Fibroblast of pulmonary artery (primary cell): ENCODE results near the gene ARHGAP32.
"Not testable (repeated sequence)": the region's sequence is repeated elsewhere in the genome, so short reads cannot be mapped to it uniquely, and the experiment has no call there.

Source experiments
- DNase-seq: peaks from one replicate; pipeline ENCODE4 v3.0.0-alpha.2; 2010; ENCODE audit warnings: low read depth
- H3K4me3 ChIP-seq: replicated peaks from 2 replicates; pipeline ENCODE4 v1.5.1; 2011; ENCODE audit warnings: low read depth, mild to moderate bottlenecking, control low read depth, low read length, moderate library complexity
- TF ChIP-seq, protein P1 (sequence below): IDR thresholded peaks from 2 replicates; pipeline ENCODE4 v1.5.1; 2011; ENCODE audit warnings: mild to moderate bottlenecking, control low read depth, low read length, inconsistent platforms; ENCODE audit errors: missing control alignments

The ARHGAP32 gene

DNA sequence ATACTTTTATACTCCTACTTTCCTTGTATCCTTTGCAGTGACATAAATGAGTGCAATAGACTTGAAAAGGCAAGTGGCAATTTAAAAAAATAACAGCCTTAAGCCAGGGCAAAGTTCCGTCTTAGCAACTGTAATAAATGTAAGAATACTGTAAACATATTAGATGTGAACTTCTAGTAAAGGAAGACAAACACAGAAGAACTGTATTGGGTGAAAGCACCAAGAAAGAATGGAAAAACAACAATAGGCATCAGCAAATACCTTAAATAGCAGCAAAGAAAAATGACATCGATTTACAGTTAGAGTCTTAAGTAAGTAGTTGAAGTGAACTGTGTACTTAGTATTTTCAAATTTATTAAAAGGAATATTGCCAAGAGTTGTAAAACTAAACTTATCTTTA is 174.0 kb downstream of the ARHGAP32 start:
- TF ChIP-seq, protein P1, sequence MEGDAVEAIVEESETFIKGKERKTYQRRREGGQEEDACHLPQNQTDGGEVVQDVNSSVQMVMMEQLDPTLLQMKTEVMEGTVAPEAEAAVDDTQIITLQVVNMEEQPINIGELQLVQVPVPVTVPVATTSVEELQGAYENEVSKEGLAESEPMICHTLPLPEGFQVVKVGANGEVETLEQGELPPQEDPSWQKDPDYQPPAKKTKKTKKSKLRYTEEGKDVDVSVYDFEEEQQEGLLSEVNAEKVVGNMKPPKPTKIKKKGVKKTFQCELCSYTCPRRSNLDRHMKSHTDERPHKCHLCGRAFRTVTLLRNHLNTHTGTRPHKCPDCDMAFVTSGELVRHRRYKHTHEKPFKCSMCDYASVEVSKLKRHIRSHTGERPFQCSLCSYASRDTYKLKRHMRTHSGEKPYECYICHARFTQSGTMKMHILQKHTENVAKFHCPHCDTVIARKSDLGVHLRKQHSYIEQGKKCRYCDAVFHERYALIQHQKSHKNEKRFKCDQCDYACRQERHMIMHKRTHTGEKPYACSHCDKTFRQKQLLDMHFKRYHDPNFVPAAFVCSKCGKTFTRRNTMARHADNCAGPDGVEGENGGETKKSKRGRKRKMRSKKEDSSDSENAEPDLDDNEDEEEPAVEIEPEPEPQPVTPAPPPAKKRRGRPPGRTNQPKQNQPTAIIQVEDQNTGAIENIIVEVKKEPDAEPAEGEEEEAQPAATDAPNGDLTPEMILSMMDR = no peak
- no peak overlapping the region for H3K4me3 ChIP-seq
- DNase-seq = no peak

DNA sequence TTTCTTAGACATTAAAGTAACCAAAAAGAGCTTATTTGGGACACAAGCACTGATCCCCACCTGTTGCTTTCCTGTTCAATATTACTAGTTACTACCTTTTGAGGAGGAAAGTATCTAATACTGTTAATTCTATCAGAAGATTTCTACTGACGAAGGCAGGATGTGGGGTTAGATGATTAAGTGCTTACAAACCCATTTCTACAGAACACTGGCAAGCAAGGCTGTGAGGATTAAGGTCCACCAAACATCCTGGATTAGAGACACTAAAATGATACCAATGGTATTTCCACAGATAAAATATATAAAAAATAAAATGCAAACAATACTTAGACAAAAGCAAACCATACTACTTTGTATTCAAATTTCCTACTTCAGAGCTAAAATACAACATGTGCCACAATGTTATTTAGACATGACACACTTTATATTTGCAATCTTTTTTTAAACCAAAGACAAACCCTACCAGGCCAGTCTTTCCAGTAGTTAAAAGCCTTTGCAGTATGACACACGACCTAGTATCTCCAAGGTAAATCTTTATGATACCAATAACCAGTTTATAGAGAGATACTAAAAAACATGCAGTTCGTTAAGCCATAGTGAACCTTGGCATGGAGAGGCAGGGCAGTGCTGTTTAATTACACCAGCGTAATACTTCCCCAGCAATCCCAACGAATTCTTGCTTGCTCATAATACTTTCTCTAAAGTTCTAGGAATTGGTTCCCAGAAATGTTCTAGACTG is 178.2 kb downstream of the ARHGAP32 start:
- TF ChIP-seq, protein P1 = no peak
- no peak for DNase-seq
- no peak overlapping the region for H3K4me3 ChIP-seq

DNA sequence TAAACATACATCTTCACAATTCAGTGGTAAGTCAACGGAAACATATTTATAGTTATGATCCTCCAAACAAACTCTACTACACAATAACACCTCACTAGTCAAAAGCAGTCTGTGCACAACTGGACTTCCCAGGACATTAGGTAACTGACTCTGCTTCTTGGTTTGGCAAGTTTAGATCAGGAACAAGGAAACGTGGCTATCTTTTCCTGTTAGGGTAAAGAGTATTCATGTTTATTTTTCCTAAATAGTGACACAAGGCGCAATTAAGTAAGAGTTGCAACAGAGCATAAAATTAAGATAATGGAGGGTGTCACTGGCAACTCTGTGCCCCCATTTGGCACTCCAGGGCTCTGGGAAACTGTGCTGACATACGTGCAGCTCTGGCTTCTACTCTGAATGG is 179.2 kb downstream of the ARHGAP32 start:
- TF ChIP-seq, protein P1 = no peak
- no peak overlapping the region for H3K4me3 ChIP-seq
- no peak for DNase-seq

DNA sequence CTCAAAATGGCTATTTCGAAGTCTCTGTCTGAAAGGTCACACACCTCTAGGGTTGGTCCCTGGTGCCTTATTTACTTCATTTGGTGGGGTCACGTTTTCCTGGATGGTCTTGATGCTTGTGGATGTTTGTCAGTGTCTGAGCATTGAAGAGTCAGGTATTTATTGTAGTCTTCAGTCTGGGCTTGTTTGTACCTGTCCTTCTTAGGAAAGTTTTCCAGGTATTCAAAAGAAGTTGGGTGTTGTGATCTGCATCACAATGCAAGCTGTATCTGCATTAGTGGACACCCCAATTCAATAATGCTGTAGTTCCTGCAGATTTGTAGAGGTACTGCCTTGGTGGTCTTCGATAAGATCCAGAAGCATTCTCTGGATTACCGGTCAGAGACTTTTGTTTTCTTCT is 186.0 kb downstream of the ARHGAP32 start:
- no peak overlapping the region for H3K4me3 ChIP-seq
- DNase-seq = no peak

DNA sequence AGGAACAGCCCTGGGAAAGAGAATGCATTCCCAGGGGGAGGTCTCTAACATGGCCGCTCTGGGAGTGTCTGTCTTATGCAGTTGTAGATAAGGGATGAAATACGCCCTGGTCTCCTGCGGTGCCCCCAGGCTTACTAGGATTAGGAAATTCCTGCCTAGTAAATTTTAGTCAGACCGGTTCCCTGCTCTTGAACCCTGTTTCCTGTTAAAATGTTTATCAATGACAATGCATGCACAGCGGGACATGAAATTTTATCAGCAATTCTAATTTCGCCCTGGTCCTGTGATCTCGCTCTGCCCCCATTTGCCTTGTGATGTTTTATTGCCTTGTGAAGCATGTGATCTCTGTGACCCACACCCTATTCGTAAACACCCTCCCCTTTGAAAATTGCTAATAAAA is 193.0 kb downstream of the ARHGAP32 start:
- DNase-seq, H3K4me3 ChIP-seq: not testable (repeated sequence)

More for the DNA sequence above, 186.0 kb downstream of the ARHGAP32 start:
- TF ChIP-seq, protein P1 = no peak

DNA sequence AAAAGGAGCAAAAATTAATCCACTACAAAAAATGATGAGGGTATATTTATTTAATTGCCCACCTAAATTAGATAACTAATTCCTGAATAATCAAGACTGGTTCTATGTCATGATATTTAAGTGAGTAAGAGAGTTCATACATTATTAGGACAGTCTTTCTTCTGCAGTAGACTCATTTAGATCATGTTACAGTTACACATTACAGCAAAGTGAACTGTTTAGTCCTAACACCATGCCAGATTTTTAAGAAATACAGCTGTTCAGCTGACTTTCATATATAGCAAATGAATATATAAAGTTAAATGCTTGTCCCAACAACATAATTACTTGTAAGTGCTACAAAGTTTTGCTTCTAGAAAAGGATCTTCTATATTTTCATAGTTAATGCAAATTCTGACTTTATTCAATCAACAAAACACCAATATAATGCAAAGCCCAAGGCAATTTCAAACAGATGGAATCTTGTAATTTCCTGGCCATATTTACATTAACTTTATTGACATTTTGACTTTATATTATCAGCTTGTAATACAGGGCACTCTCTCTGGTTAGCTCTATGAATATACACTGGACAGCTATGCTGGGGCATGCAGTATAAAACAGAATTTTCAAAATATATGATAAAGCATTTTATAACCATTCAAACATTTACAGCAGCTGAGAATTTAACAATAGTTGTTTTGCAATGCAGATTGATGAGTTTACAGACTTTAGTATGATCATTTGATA is 203.7 kb downstream of the ARHGAP32 start:
- DNase-seq = no peak
- H3K4me3 ChIP-seq = no peak overlapping the region
- TF ChIP-seq, protein P1 = no peak

DNA sequence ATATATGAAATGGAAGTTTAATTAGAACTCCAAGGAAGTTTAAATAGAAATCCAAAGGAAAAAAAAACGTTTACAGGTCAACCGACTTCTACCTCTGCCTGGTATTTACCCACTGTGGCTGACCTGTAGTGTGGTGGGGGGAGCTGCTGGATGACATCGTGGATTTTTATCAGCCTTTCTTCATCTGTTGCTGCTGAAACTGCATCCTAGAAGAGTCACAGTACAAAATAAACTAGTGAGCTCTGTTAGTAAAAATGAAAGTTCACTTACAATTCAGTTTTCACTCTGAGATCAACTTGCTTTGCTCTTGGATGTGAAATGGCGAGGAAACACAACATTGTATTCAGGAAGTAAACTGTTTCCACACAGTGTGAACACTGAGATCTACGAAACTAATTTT is 206.2 kb downstream of the ARHGAP32 start:
- no peak for DNase-seq
- no peak overlapping the region for H3K4me3 ChIP-seq
- TF ChIP-seq, protein P1 = no peak
